Measurements from ENCODE around the gene HLA-A.

- TF ChIP-seq CTCF (IDR thresholded peaks at IDR 0.05) (no peak), POLR2AphosphoS5 (IDR thresholded peaks at IDR 0.05) (no peak)
Measured at GRCh38 chr6:29943053-29943966, 978 bp downstream of the HLA-A start.

All from sigmoid colon (tissue), 4 donors.